Uterus (tissue), 4 donors: ENCODE data around the gene TIGD6. TPM values are rescaled to one million over a fixed set of nuclear protein-coding genes. Genes with fewer than 3 reads are reported as not detected.

Source experiments
- DNase-seq, 2 donors: peaks; one replicate each; pipeline ENCODE4 v3.0.0-alpha.2; 2019 to 2020
- H3K27ac ChIP-seq, 2 donors: fragments of 200-600 bp; sonication (generic); 1 replicate in 1 of 2; 2 replicates in 1 of 2; pipeline ENCODE4 v1.5.1; 2016 to 2018
- H3K27me3 ChIP-seq, 2 donors: fragments of 200-600 bp; sonication (generic); one replicate each; pipeline ENCODE4 v1.5.1; 2018 to 2019; ENCODE audit warnings: control low read depth in 1 of 2
- H3K36me3 ChIP-seq, 2 donors: fragments of 200-600 bp; sonication (generic); one replicate each; pipeline ENCODE4 v1.5.1; 2019; ENCODE audit warnings: control low read depth in 1 of 2
- H3K4me1 ChIP-seq, 2 donors: fragments of 200-600 bp; sonication (generic); one replicate each; pipeline ENCODE4 v1.5.1; 2018 to 2019; ENCODE audit warnings: control low read depth in 1 of 2
- H3K4me3 ChIP-seq, 2 donors: fragments of 200-600 bp; sonication (generic); 1 replicate in 1 of 2; 2 replicates in 1 of 2; pipeline ENCODE4 v1.5.1; 2018 to 2019; ENCODE audit warnings: mild to moderate bottlenecking in 1 of 2
- H3K9me3 ChIP-seq, 2 donors: fragments of 200-600 bp; sonication (generic); one replicate each; pipeline ENCODE4 v1.5.1; 2019; ENCODE audit warnings: control low read depth in 1 of 2
- CTCF ChIP-seq, 4 experiments: fragments of 200-600 bp in 2 of 4; fragments of 450-650 bp in 2 of 4; sonication (generic) in 2 of 4; IDR thresholded peaks; one replicate each; pipeline ENCODE4 v1.5.1; 2016 to 2019; ENCODE audit warnings: antibody characterized with exemption in 4 of 4, mild to moderate bottlenecking in 2 of 4, moderate library complexity in 1 of 4
- POLR2A ChIP-seq, 2 donors: fragments of 450-650 bp; IDR thresholded peaks; one replicate each; pipeline ENCODE4 v1.6.1; 2016; ENCODE audit warnings: antibody characterized with exemption in 2 of 2, mild to moderate bottlenecking in 1 of 2, moderate library complexity in 1 of 2
- intact Hi-C: fragments of 100-400 bp; cut with DNase I; formaldehyde crosslinking; loops from one replicate; pipeline ENCODE4 v1.15.1; 2023; ENCODE audit warnings: low total_unique reads
- total RNA-seq, 4 donors: library from RNA; depleted of rRNA in 3 of 4; stranded (reverse); fragments of >200 nt in 3 of 4; gene quantifications; one replicate each; pipeline versions ENCODE4 v1.1.0 to v1.2.4, GENCODE V29; 2014 to 2023
- donor health status: DM: yes; HTN: yes; CAD: no.

The TIGD6 gene
- total RNA-seq, 4 donors from 2014 or later, result 1.2 to 6.8 (median 2.7) TPM

DNA sequence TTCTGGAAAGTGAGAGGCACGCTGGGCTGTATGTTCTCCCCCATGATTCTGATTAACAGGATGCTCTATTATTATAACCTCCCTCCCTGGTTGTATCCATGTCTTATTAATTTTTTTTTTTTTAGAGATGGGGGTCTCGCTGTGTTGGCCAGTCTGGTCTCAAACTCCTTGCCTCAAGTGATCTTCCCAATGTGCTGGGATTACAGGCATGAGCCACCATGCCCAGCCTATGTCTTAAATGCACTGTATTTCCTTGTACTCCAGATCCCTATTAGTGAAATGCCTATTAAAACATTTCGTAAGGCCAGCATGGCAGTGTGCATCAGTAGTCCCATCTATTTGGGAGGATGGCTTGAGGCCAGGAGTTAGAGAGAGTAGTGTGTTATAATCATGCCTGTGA is 7.0 kb downstream of the TIGD6 start:
- no peak for DNase-seq
- H3K27me3 ChIP-seq, result no peaks in the 10 kb centered on the region
- no peak overlapping the region for H3K27ac ChIP-seq
- H3K9me3 ChIP-seq, result no peaks in the 10 kb centered on the region
- H3K36me3 ChIP-seq, result no peaks in the 10 kb centered on the region
- no peak for TF ChIP-seq CTCF (IDR thresholded peaks at IDR 0.05)
- intact Hi-C loops, result loop anchor here (5.0 to 10.0 kb wide), 2 partner anchors 161 to 359 kb away; no protein-coding TSS in a partner anchor
- H3K4me3 ChIP-seq, result no peak overlapping the region
- no peaks in the 10 kb centered on the region for H3K4me1 ChIP-seq

DNA sequence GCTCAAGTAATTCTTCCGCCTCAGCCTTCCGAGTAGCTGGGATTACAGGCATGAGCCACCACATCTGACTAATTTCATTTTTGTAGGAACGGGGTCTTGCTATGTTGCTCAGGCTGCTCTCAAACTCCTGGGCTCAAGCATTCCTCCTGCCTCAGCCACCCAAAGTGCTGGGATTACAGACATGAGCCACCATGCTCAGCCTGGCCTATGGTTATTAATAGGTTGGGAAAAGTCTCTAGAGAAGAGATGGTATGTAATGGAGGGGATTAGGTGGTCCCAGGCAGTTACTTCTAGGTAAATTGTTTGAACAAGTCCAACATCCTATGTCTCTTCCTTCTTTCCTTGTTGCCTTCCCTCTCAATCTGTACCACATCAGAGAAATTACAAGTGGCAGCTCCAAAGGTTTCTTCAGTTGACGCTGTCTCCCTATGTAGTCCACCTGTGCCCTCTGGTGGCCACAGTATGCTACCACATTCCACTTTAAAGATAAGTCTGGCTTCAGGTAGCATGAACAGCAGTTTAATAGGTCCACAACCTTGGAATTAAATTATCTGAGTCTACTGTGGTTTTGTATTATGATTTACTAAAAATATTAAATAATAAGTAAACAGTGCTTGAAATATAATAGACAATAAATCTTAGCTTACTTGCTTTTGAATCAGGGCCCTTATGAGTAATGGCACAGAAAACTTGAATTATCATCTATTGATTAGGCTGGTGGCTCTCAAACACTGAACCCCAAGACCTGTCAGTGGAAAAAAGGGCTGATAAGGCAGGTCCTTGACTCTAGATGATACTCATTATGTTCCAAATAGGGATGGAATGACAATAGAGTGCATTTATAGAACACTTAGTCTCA is 9.7 kb downstream of the TIGD6 start:
- TF ChIP-seq CTCF (IDR thresholded peaks at IDR 0.05) (peak; percentile 85 to 89 (median 88)), POLR2A (IDR thresholded peaks at IDR 0.05) (no peak)
- no peak overlapping the region for H3K4me3 ChIP-seq
- no peak overlapping the region for H3K27ac ChIP-seq
- DNase-seq, result peak; percentile 62 to 72
- intact Hi-C loops, result loop anchor here (5.0 to 10.0 kb wide), 2 partner anchors 158 to 356 kb away; no protein-coding TSS in a partner anchor
- no peaks in the 10 kb centered on the region for H3K4me1 ChIP-seq
- H3K27me3 ChIP-seq, result no peaks in the 10 kb centered on the region
- H3K36me3 ChIP-seq, result no peaks in the 10 kb centered on the region
- H3K9me3 ChIP-seq, result no peaks in the 10 kb centered on the region

DNA sequence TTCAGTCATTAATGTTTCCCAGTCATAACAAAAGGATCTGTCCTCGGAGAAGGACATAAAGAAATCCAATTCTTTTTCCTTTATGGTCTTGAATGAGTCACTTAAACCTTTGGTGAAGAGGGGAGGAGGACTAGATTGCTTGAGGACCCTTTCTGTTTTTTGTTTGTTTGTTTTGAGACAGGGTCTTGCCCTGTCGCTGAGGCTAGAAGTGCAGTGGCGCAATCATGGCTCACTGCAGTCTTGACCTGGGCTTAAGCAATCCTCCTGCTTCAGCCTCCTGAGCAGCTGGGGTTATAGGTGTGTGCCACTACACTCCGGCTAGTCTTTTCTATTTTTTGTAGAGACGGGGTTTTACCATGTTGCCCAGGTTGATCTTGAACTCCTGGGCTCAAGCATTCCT is 12.3 kb downstream of the TIGD6 start:
- no peaks in the 10 kb centered on the region for H3K9me3 ChIP-seq
- H3K27me3 ChIP-seq, result no peaks in the 10 kb centered on the region
- H3K4me1 ChIP-seq, result no peaks in the 10 kb centered on the region
- no peak for TF ChIP-seq POLR2A (IDR thresholded peaks at IDR 0.05)
- no peak for TF ChIP-seq CTCF (IDR thresholded peaks at IDR 0.05)
- no peaks in the 10 kb centered on the region for H3K36me3 ChIP-seq
- no peak overlapping the region for H3K27ac ChIP-seq
- intact Hi-C loops, result no loop called here
- no peak overlapping the region for H3K4me3 ChIP-seq
- DNase-seq, result no peak

- Histone ChIP-seq H3K27me3 (no peaks in the 10 kb centered on the region), H3K4me1 (no peaks in the 10 kb centered on the region), H3K9me3 (no peaks in the 10 kb centered on the region), H3K36me3 (no peaks in the 10 kb centered on the region), H3K27ac (no peak overlapping the region), H3K4me3 (no peak overlapping the region)
- TF ChIP-seq POLR2A (IDR thresholded peaks at IDR 0.05) (no peak), CTCF (IDR thresholded peaks at IDR 0.05) (no peak)
- DNase-seq, result no peak
- intact Hi-C loops, result no loop called here
Observed at GRCh38 chr5:149982505-149982904, 17.9 kb downstream of the TIGD6 start.

DNA sequence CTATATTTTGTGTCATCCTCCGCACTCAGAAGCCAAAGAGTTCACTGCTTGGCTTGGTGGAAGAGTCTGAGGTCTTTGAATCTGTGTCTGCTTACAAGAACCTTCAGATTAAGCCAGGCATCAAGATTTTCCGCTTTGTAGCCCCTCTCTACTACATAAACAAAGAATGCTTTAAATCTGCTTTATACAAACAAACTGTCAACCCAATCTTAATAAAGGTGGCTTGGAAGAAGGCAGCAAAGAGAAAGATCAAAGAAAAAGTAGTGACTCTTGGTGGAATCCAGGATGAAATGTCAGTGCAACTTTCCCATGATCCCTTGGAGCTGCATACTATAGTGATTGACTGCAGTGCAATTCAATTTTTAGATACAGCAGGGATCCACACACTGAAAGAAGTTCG is 19.2 kb downstream of the TIGD6 start:
- Histone ChIP-seq H3K9me3 (no peaks in the 10 kb centered on the region), H3K4me1 (no peaks in the 10 kb centered on the region), H3K27ac (no peak overlapping the region), H3K36me3 (no peaks in the 10 kb centered on the region), H3K4me3 (no peak overlapping the region), H3K27me3 (no peaks in the 10 kb centered on the region)
- TF ChIP-seq CTCF (IDR thresholded peaks at IDR 0.05) (no peak), POLR2A (IDR thresholded peaks at IDR 0.05) (no peak)
- intact Hi-C loops, result no loop called here
- no peak for DNase-seq
